Left lung (tissue), 10 donors: Measurements from ENCODE around the gene CYP27C1. TPM values are rescaled to one million over a fixed set of nuclear protein-coding genes. Genes with fewer than 3 reads are reported as not detected.

Experiments used
- ATAC-seq: fragments of 200-7000 bp; cut with Tn5 transposase; one replicate; pipeline ENCODE4 v1.9.1; 2020; ENCODE audit warnings: moderate library complexity
- DNase-seq, 4 donors: peaks; one replicate each; pipeline ENCODE4 v3.0.0-alpha.2; 2013 to 2020
- H3K27ac ChIP-seq, 2 donors: fragments of 200-600 bp; sonication (generic) in 1 of 2; one replicate each; pipeline versions ENCODE4 v1.5.0 to v1.8.0; 2020 to 2021
- H3K27me3 ChIP-seq, 2 donors: fragments of 200-600 bp; sonication (generic) in 1 of 2; one replicate each; pipeline versions ENCODE4 v1.5.0 to v1.8.0; 2020 to 2021
- H3K36me3 ChIP-seq, 2 donors: fragments of 200-600 bp; sonication (generic) in 1 of 2; one replicate each; pipeline versions ENCODE4 v1.5.0 to v1.8.0; 2020 to 2021
- H3K4me1 ChIP-seq, 2 donors: fragments of 200-600 bp; one replicate each; pipeline ENCODE4 v1.8.0; 2021
- H3K4me3 ChIP-seq, 2 donors: fragments of 200-600 bp; sonication (generic) in 1 of 2; one replicate each; pipeline versions ENCODE4 v1.5.0 to v1.8.0; 2020 to 2021; ENCODE audit warnings: mild to moderate bottlenecking in 1 of 2
- H3K9me3 ChIP-seq, 2 donors: fragments of 200-600 bp; sonication (generic) in 1 of 2; one replicate each; pipeline versions ENCODE4 v1.5.0 to v1.8.0; 2020 to 2021
- CTCF ChIP-seq, 2 donors: fragments of 200-600 bp; sonication (generic) in 1 of 2; IDR thresholded peaks; one replicate each; pipeline versions ENCODE4 v1.5.0 to v1.8.0; 2021; ENCODE audit warnings: antibody characterized with exemption in 2 of 2
- intact Hi-C, 2 donors: fragments of 100-400 bp; cut with DNase I; formaldehyde crosslinking; loops; one replicate each; pipeline versions ENCODE4 v1.11.2 to v1.14.2; 2022
- polyA plus RNA-seq, 6 donors: library from polyadenylated mRNA; unstranded; fragments of 120-200 nt; gene quantifications; one replicate each; pipeline ENCODE4 v1.2.1, GENCODE V29; 2013; ENCODE audit not compliant: insufficient read length in 6 of 6
- total RNA-seq, 2 donors: library from RNA; stranded (reverse); fragmentation: NEBNext Ultra II Directional; extraction: Animal tissue kit (Norgen Biotek cat#: 25700); gene quantifications; one replicate each; pipeline ENCODE4 v1.2.1, GENCODE V29; 2021
- donor health status: DM: no; HTN: yes; CAD: no.
- donor health status: DM: no; HTN: no; CAD: no.

The CYP27C1 gene
- total and polyA plus RNA-seq, 8 donors, result 0.10 to 13.2 (median 10.4) TPM

GRCh38 chr2:127170452-127171197 is 49.5 kb downstream of the CYP27C1 start:
- Histone ChIP-seq H3K36me3 (no peaks in the 10 kb centered on the region), H3K27ac (no peak overlapping the region), H3K27me3 (no peaks in the 10 kb centered on the region), H3K4me1 (no peaks in the 10 kb centered on the region), H3K4me3 (no peak overlapping the region), H3K9me3 (no peaks in the 10 kb centered on the region)
- DNase-seq (no peak), ATAC-seq (no peak)
- TF ChIP-seq CTCF (IDR thresholded peaks at IDR 0.05), result no peak
- intact Hi-C loops, result no loop called here

GRCh38 chr2:127170021-127170420 is 50.1 kb downstream of the CYP27C1 start:
- H3K4me1 ChIP-seq, result no peaks in the 10 kb centered on the region
- no peaks in the 10 kb centered on the region for H3K27me3 ChIP-seq
- DNase-seq (no peak), ATAC-seq (no peak)
- intact Hi-C loops, result no loop called here
- no peaks in the 10 kb centered on the region for H3K9me3 ChIP-seq
- H3K4me3 ChIP-seq, result no peak overlapping the region
- TF ChIP-seq CTCF (IDR thresholded peaks at IDR 0.05), result no peak
- H3K36me3 ChIP-seq, result no peaks in the 10 kb centered on the region
- no peak overlapping the region for H3K27ac ChIP-seq

- DNase-seq (no peak), ATAC-seq (no peak)
- Histone ChIP-seq H3K9me3 (no peaks in the 10 kb centered on the region), H3K4me3 (no peak overlapping the region), H3K36me3 (no peaks in the 10 kb centered on the region), H3K4me1 (no peaks in the 10 kb centered on the region), H3K27me3 (no peaks in the 10 kb centered on the region), H3K27ac (no peak overlapping the region)
- no peak for TF ChIP-seq CTCF (IDR thresholded peaks at IDR 0.05)
- intact Hi-C loops, result no loop called here
Measured at GRCh38 chr2:127169066-127169660, 50.9 kb downstream of the CYP27C1 start.

- no peak overlapping the region for H3K4me3 ChIP-seq
- no peak for DNase-seq
- no peak for ATAC-seq
Measured at GRCh38 chr2:127166231-127166860, 53.8 kb downstream of the CYP27C1 start.

More at GRCh38 chr2:127166231-127166860, 53.8 kb downstream of the CYP27C1 start:
- H3K4me1 ChIP-seq, result no peaks in the 10 kb centered on the region
- no peak overlapping the region for H3K27ac ChIP-seq
- no peaks in the 10 kb centered on the region for H3K27me3 ChIP-seq
- intact Hi-C loops, result no loop called here
- H3K36me3 ChIP-seq, result no peaks in the 10 kb centered on the region
- TF ChIP-seq CTCF (IDR thresholded peaks at IDR 0.05), result no peak
- no peaks in the 10 kb centered on the region for H3K9me3 ChIP-seq
